Nephron progenitor cell (in vitro differentiated cells): ENCODE data around the gene RASGRF1.

Source experiments
- DNase-seq: peaks from one replicate; pipeline ENCODE4 v3.0.0; 2021
- H3K27ac Mint-ChIP-seq: 2 replicates; pipeline ENCODE4 v1.8.0; 2021; ENCODE audit warnings: mild to moderate bottlenecking, moderate library complexity, mixed read lengths
- H3K27me3 Mint-ChIP-seq: 2 replicates; pipeline ENCODE4 v1.8.0; 2021; ENCODE audit warnings: mild to moderate bottlenecking, low read depth, mixed read lengths; ENCODE audit not compliant: poor library complexity
- H3K36me3 Mint-ChIP-seq: 2 replicates; pipeline ENCODE4 v1.8.0; 2021; ENCODE audit warnings: low read depth, mixed read lengths
- H3K4me1 Mint-ChIP-seq: 2 replicates; pipeline ENCODE4 v1.8.0; 2021; ENCODE audit warnings: mixed read lengths
- H3K4me3 Mint-ChIP-seq: 2 replicates; pipeline ENCODE4 v1.8.0; 2021; ENCODE audit warnings: mild to moderate bottlenecking, moderate library complexity, mixed read lengths
- H3K9me3 Mint-ChIP-seq: 2 replicates; pipeline ENCODE4 v1.8.0; 2021; ENCODE audit warnings: mild to moderate bottlenecking, moderate library complexity, mixed read lengths
- CTCF ChIP-seq: fragments of 200-600 bp; sonication (generic); IDR thresholded peaks from 2 replicates; pipeline ENCODE4 v1.5.0; 2021; ENCODE audit warnings: antibody characterized with exemption

Gene RASGRF1

GRCh38 chr15:78933823-78934654, 156.5 kb downstream of the RASGRF1 start:
- TF ChIP-seq CTCF: no peak
- peaks cover 2% of the 10 kb centered on the region for H3K27me3 Mint-ChIP-seq
- H3K9me3 Mint-ChIP-seq: no peaks in the 10 kb centered on the region
- peaks cover 27% of the 10 kb centered on the region for H3K4me1 Mint-ChIP-seq
- no peak overlapping the region for H3K4me3 Mint-ChIP-seq
- DNase-seq: peak; percentile 13
- peak overlapping the region; percentile 87 for H3K27ac Mint-ChIP-seq
- H3K36me3 Mint-ChIP-seq: no peaks in the 10 kb centered on the region

GRCh38 chr15:78933187-78933822, 157.3 kb downstream of the RASGRF1 start:
- no peak for TF ChIP-seq CTCF
- no peak overlapping the region for H3K4me3 Mint-ChIP-seq
- H3K9me3 Mint-ChIP-seq: no peaks in the 10 kb centered on the region
- H3K4me1 Mint-ChIP-seq: peaks cover 27% of the 10 kb centered on the region
- H3K27ac Mint-ChIP-seq: peak overlapping the region; percentile 14
- no peak for DNase-seq
- no peaks in the 10 kb centered on the region for H3K36me3 Mint-ChIP-seq
- H3K27me3 Mint-ChIP-seq: peaks cover 2% of the 10 kb centered on the region

GRCh38 chr15:78932258-78932808, 158.2 kb downstream of the RASGRF1 start:
- no peak for DNase-seq
- Mint-ChIP-seq H3K27ac (no peak overlapping the region), H3K4me3 (no peak overlapping the region), H3K4me1 (peaks cover 25% of the 10 kb centered on the region), H3K36me3 (peaks cover 5% of the 10 kb centered on the region), H3K27me3 (peaks cover 2% of the 10 kb centered on the region), H3K9me3 (no peaks in the 10 kb centered on the region)
- TF ChIP-seq CTCF: no peak

GRCh38 chr15:78931439-78932257, 158.9 kb downstream of the RASGRF1 start:
- H3K4me1 Mint-ChIP-seq: peaks cover 21% of the 10 kb centered on the region
- no peaks in the 10 kb centered on the region for H3K9me3 Mint-ChIP-seq
- peaks cover 11% of the 10 kb centered on the region for H3K36me3 Mint-ChIP-seq
- H3K27ac Mint-ChIP-seq: no peak overlapping the region
- H3K4me3 Mint-ChIP-seq: no peak overlapping the region
- no peak for DNase-seq
- H3K27me3 Mint-ChIP-seq: peaks cover 2% of the 10 kb centered on the region
- no peak for TF ChIP-seq CTCF

GRCh38 chr15:78930577-78931388, 159.8 kb downstream of the RASGRF1 start:
- Mint-ChIP-seq H3K36me3 (peaks cover 12% of the 10 kb centered on the region), H3K27me3 (peaks cover 2% of the 10 kb centered on the region), H3K4me1 (peaks cover 21% of the 10 kb centered on the region), H3K9me3 (no peaks in the 10 kb centered on the region), H3K4me3 (no peak overlapping the region), H3K27ac (peak overlapping the region; percentile 64)
- DNase-seq: no peak
- TF ChIP-seq CTCF: no peak
